ENCODE measurements around the gene COBL.

- TF ChIP-seq SIN3A (IDR thresholded peaks at IDR 0.05; ENCODE audit: borderline replicate concordance, insufficient read depth, low read length) (no peak), POLR2AphosphoS5 (IDR thresholded peaks at IDR 0.05; ENCODE audit: low read depth, low read length) (no peak), TAF1 (IDR thresholded peaks at IDR 0.05; ENCODE audit: borderline replicate concordance, insufficient read depth, low read length) (no peak)
- TF ChIP-seq, protein P1, sequence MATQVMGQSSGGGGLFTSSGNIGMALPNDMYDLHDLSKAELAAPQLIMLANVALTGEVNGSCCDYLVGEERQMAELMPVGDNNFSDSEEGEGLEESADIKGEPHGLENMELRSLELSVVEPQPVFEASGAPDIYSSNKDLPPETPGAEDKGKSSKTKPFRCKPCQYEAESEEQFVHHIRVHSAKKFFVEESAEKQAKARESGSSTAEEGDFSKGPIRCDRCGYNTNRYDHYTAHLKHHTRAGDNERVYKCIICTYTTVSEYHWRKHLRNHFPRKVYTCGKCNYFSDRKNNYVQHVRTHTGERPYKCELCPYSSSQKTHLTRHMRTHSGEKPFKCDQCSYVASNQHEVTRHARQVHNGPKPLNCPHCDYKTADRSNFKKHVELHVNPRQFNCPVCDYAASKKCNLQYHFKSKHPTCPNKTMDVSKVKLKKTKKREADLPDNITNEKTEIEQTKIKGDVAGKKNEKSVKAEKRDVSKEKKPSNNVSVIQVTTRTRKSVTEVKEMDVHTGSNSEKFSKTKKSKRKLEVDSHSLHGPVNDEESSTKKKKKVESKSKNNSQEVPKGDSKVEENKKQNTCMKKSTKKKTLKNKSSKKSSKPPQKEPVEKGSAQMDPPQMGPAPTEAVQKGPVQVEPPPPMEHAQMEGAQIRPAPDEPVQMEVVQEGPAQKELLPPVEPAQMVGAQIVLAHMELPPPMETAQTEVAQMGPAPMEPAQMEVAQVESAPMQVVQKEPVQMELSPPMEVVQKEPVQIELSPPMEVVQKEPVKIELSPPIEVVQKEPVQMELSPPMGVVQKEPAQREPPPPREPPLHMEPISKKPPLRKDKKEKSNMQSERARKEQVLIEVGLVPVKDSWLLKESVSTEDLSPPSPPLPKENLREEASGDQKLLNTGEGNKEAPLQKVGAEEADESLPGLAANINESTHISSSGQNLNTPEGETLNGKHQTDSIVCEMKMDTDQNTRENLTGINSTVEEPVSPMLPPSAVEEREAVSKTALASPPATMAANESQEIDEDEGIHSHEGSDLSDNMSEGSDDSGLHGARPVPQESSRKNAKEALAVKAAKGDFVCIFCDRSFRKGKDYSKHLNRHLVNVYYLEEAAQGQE (IDR thresholded peaks at IDR 0.05; ENCODE audit: insufficient read depth in 1 of 2, low read depth in 2 of 2, low read length in 2 of 2): no peak
Measured at GRCh38 chr7:51127618-51127904, 189.0 kb downstream of the COBL start.

All from PFSK-1 (cell line).